Activated CD4-positive, alpha-beta T cell treated with anti-CD3 and anti-CD28 coated beads, Interleukin-2, Interleukin-6, amounts not matched to agents 100 ng/mL and 50 ng/mL, durations not matched to agents 16 hours and 8 hours (primary cell): Measurements from ENCODE around the gene ACVR2A.

ENCODE experiments used
- DNase-seq: peaks from one replicate; pipeline ENCODE4 v3.0.0-alpha.2; 2020

ACVR2A gene

DNA sequence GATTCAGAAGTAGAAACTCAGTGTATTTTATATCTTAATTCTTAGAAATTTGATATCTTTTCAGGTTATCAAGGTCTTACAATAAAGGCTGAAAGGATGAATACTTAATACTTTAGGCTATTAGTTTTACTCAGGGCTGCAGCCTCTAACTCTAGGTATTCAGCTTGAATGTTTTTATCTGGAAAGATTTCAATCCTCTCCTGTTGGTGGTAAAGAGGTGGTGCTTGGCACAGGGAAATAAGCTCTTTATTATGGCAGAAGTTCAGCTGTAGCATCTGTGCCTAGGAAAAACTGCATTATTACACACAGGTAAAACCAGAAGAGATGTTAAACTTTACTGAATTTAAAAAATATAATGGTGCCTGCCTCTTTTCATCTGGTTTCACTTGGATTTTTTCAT lies 11.1 kb downstream of the ACVR2A start:
- DNase-seq: no peak

GRCh38 chr2:147860009-147860408 lies 15.2 kb downstream of the ACVR2A start:
- DNase-seq: no peak

GRCh38 chr2:147862859-147863516 lies 18.2 kb downstream of the ACVR2A start:
- DNase-seq: no peak

DNA sequence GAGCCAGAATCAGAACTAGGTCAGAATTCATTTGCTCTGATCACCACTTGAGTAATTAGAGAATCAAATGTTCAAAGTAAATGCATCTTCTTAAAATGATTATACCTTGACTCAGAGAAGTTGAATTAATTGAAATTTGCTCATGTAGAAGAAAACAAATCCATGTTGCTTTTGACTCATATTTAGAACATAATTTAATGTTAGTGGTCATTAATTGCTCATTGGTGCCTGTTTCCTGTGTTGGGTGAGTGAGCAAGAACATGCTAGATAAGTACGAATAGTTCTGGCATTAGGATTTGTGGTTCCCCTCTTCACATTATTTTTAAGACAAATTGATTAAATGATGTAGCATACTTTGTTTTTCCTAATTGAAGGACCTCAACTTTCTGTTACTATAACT lies 19.0 kb downstream of the ACVR2A start:
- DNase-seq: no peak

- no peak for DNase-seq
Measured at GRCh38 chr2:147865560-147865959, 20.7 kb downstream of the ACVR2A start.

GRCh38 chr2:147867050-147867449 lies 22.2 kb downstream of the ACVR2A start:
- no peak for DNase-seq

DNA sequence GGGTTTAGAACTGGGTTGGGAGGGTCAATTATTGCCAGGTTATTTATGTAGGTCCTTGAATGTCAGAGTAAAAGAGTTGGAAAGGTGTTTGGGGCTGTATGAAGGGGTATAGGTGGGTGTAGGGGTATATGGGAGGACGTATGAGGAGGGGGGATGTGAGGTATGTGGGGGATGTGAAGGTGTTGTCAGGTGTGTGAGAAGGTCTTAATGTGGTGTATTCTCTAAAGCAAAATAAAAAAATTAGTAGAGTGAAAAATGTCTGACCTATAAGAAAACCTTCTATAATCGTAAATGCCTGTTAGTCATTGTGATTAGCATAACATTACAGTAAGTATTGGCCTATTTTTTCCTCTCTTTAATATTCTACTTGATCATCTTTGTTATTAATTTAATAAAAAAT lies 25.1 kb downstream of the ACVR2A start:
- no peak for DNase-seq

DNA sequence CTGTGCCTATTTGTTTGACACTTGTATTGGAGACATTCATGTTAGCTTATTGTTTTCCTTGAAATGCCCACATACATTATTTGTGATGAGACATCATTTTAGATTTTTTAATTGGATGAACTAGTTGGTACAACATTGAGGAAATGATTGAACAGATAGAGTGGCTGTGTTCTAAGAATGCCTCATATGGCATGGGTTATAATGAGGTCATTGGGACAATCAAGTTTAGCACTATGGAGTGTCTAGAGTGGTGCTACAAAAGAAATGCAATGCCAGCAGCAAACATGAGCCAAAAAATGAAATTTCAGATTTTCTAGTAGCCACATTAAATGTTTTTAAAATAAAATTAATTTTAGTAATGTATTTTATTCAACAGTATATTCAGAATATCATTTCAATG lies 28.1 kb downstream of the ACVR2A start:
- no peak for DNase-seq

DNA sequence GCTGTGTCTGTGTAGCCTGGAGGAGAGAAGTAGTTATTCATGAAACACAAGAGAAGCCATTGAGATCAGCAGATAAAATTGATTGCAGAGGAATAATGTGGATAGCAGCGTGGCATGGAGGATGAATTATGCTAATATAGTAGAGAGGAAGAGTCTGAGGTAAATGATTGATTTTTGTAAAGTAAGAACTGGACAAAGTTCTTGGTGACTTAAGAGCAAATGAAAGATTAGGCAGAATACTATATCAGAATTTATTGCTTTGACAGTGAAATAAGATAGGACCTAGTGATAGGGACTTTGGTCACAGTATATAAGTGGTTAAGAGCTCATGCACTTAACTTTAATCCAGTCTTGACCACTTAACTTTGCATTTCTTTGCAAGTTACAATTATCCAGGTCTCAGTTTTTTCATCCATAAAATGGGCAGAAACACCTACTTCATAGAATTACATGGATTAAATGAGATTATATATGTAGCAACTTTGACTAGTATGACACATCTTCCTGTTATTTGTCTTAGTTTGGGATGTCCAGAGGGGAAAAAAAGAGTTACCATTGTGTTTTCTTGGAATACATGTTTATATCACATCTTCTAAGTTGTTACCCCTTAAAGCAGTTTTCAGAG lies 29.1 kb downstream of the ACVR2A start:
- no peak for DNase-seq

- no peak for DNase-seq
Measured at GRCh38 chr2:147879846-147880245, 35.0 kb downstream of the ACVR2A start.

GRCh38 chr2:147882631-147883030 lies 37.8 kb downstream of the ACVR2A start:
- DNase-seq: no peak

DNA sequence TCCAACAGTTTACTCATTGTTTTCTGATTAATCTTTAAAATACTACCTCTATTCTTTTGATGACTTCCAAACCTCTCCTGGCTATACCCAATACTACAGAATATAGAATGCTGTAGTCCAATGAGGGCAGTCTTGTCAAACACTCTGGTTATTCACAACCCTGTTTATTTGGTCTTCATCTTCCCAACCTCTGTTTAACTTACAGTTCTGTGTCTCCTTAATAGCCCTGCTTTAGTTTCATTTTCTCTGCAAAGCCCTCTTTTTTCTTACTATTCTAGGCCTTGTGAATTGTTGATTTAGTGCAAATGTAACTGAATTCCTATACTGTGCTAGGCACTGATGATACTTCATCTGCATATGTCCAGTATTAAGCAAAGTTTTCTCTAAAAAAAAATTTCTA lies 40.0 kb downstream of the ACVR2A start:
- DNase-seq: no peak

- DNase-seq: no peak
Measured at GRCh38 chr2:147886136-147886535, 41.3 kb downstream of the ACVR2A start.

GRCh38 chr2:147888680-147889079 lies 43.9 kb downstream of the ACVR2A start:
- no peak for DNase-seq

DNA sequence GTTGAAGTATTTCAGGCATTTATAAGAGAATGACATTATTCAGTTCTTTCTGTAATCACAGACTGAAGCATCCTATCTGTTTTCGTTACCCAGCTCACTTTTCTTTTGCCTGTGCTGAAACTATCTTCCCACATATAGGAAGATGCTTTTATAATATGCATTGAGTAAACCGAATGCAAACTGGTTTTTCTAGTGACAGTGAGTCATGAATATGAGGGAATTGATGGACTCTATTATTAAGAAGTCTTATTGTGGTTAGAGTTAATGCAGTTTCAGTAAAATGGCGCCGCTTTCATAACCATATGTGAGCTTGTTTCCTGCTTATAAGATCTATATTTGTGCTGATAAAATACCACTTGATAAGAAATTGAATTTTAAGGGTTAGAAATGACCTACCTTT lies 59.2 kb downstream of the ACVR2A start:
- no peak for DNase-seq

DNA sequence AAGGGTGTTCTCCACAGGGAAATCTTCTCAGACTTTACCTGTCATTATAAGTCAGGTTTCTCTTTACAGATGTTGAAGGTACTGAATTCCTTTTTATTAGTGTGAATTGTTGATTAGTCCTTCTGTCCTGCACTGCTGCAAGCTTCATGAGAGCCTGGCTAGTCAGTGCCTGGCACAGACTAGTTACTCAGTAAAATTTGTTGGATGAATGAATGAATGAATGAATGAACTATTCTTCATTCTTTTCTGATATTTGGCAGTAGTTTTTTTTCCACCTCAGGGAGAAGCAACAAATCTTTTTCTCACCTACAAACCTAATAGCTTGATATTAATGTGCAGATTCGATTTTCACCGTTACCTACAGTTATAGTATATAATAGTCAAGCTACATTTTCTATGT lies 64.3 kb downstream of the ACVR2A start:
- DNase-seq: no peak

GRCh38 chr2:147910990-147911473 lies 66.2 kb downstream of the ACVR2A start:
- peak; percentile 65 for DNase-seq

DNA sequence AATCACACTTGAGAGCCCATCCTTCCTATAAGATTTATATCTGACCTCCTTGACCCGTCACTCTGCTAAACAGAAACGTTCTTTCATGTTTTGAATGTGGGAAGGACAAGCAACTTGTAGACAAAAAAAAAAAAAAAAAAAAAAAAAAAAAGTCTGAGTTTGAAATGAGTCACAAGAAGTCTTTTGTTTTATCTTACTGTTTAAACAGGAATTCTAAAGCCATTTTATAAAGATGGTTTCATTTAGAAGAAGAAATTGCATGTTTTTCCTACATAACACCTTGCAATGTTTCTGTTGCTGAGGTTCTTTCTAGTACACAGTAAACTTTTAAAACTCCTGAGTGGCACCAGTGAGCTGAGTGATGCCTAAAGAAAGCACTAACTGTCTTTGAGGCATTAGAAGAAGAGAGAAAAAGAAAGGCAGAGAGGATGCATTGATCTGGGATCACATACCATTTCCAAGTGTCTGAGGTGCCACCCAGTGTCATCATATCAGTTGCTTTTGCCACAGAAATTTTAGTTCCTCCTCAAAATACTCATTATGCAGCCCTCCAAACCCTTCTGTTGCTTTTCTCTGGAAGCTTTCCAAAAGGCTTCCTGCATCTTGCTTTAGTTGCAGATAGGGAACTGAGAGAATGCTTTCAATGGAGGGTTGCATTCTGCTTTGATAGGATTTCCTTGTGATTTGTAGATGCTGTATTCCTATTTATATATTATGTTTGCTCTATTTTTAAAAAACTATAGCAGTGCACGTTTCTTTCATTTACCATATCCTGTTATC lies 69.1 kb downstream of the ACVR2A start:
- no peak for DNase-seq

DNA sequence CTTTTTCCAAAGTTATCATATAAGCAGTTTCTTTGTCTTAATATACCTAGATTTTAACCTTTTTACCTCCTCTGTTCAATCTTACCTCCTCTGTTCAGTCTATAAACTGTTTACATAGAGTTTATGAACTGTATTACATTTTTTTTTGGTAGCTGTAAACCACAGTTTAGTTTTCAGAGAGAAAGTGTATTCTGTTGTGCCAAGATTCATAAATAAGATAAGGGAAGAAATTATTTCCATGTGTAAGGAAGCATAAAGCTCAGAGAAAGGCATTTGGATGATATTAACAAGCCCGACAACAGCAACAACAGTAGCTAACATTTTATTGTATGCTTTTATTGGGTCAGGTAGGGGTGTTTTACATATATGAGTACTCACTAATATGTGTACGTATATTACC lies 71.2 kb downstream of the ACVR2A start:
- no peak for DNase-seq

DNA sequence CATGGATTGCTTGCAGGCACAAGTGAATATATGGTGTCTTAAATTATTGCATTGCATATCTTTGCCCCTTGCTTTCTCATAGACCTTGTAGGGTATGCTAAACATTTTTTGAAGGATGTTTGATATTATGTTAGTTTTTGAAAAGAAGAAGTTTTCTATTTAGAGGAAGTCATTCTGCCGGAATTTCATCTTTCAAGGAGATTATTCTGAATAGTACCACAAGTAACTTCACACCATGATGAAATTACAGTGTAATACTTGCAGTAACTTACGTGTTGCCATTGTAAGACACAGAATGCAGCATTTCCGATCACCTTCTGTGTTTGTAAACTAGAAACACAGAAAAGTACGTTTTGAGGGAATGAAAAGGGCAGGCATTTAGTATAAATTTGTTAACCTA lies 71.9 kb downstream of the ACVR2A start:
- DNase-seq: no peak

- DNase-seq: no peak
Measured at GRCh38 chr2:147917161-147917560, 72.3 kb downstream of the ACVR2A start.

GRCh38 chr2:147923846-147924245 lies 79.0 kb downstream of the ACVR2A start:
- no peak for DNase-seq

GRCh38 chr2:147924647-147925046 lies 79.8 kb downstream of the ACVR2A start:
- no peak for DNase-seq

DNA sequence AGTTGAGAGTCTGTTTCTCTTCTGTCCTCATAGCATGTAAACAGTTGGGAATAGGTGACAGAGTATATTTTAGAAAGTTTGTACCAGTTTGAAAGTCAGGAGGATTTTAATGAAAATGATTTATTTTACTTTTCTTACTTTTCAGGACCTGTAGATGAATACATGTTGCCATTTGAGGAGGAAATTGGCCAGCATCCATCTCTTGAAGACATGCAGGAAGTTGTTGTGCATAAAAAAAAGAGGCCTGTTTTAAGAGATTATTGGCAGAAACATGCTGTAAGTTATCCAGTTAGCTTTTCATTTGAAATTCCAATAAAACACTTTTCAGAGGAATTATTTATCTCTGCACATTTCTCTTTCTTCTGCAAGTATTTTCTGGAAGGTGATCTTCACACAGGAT lies 81.1 kb downstream of the ACVR2A start:
- DNase-seq: no peak
